RWPE1 (cell line): ENCODE measurements around the gene BNC2.

ENCODE experiments used
- CTCF ChIA-PET: fragments of 350-600 bp; sonication (Branson Sonifier 250); formaldehyde crosslinking; extraction: SDS; loops from one replicate; lab custom pipeline; 2021; lab: Yijun Ruan, JAX
- POLR2A ChIA-PET: fragments of 400-600 bp; formaldehyde crosslinking; extraction: SDS; loops from one replicate; lab custom pipeline; 2020; ENCODE audit warnings: antibody characterized with exemption; ENCODE audit not compliant: low non-redundant PET; lab: Yijun Ruan, JAX
- DNase-seq: peaks from one replicate; pipeline ENCODE4 v3.0.0; 2012; ENCODE audit warnings: low spot score
- H3K27ac ChIP-seq: fragments of 450-650 bp; 2 replicates; pipeline ENCODE4 v1.5.1; 2017
- TF ChIP-seq, protein P1 (sequence below): fragments of 450-650 bp; conservative IDR thresholded peaks from 2 replicates; pipeline ENCODE4 v1.5.1; 2017; ENCODE audit warnings: low read depth, mild to moderate bottlenecking

BNC2 gene

DNA sequence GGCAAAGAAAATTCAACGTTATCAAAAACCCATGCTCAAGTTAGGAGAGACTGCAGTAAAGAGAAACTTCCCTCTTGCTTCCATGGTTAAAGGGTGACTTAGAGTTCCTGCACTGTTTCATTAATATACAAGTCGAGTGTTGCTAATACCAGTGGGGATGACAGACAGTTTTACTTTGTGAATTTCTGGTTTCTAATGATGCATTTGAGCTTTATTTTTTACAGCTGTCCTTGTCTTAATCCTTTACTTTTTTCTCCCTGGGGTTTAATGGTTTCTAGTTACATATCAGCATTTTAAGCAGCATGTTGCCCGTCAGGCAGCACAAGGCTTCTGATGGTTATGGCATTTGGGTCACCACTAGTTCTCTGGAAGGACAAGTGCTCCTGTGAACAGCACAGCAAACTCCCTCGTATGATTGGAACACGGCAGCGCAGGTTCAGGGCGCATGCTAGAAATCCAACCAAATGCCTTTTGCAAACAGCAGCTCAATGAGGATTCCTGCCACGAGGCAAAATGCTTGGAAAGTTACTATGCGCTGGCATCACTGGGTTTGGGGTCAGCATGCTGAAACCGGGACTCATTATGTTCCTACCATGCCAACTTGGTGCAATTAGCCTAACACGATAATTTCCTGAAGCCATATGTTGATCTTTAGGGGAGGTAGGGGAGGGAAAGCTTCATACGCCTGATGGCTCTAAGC lies 463.8 kb downstream of the BNC2 start:
- no peak for DNase-seq
- no peak overlapping the region for H3K27ac ChIP-seq
- TF ChIP-seq, protein P1, sequence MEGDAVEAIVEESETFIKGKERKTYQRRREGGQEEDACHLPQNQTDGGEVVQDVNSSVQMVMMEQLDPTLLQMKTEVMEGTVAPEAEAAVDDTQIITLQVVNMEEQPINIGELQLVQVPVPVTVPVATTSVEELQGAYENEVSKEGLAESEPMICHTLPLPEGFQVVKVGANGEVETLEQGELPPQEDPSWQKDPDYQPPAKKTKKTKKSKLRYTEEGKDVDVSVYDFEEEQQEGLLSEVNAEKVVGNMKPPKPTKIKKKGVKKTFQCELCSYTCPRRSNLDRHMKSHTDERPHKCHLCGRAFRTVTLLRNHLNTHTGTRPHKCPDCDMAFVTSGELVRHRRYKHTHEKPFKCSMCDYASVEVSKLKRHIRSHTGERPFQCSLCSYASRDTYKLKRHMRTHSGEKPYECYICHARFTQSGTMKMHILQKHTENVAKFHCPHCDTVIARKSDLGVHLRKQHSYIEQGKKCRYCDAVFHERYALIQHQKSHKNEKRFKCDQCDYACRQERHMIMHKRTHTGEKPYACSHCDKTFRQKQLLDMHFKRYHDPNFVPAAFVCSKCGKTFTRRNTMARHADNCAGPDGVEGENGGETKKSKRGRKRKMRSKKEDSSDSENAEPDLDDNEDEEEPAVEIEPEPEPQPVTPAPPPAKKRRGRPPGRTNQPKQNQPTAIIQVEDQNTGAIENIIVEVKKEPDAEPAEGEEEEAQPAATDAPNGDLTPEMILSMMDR, result no peak
- ChIA-PET POLR2A (no interaction called here), CTCF (interaction anchor here (0.6 kb wide), 2 partner anchors 192 to 943 kb away, joined by 3 to 4 read pairs; no protein-coding TSS in a partner anchor)

DNA sequence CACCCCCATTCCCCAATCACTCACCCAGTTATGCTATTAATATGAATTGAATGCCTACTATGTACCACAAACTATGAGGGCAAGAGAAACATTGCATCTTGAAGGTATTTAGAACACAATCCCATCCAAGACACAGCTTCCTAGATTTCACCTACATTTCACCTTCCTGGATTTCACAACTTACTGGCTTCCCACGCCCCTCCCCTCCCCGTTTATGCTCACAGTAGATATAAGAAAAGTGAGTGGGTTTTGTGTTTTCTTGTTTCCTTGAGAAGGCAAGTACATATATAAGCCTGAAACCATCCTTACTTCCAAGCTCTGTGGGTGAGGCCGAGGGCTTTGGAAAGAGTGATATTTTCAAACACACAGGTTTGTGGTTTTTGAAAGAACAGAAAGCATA lies 465.0 kb downstream of the BNC2 start:
- TF ChIP-seq, protein P1, result no peak
- ChIA-PET POLR2A (no interaction called here), CTCF (no interaction called here)
- H3K27ac ChIP-seq, result no peak overlapping the region
- DNase-seq, result no peak

DNA sequence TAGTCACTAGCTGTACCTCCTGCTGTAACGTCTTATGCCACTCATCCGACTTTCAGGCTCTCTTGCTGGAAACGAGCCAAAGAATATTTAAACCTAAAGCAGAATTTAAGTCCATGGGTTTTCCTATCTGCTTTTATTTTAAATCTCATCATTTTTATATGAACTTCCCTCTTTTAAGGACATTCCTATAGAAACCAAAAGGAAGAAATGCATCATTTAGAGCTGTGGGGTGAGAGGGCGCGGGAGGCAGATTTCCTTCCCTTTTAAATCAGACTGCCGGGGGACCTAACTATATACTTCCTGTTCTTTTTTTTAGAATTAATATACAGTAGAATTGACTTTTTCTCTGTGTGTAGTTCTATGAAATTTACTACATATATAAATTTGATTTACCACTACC lies 468.8 kb downstream of the BNC2 start:
- DNase-seq, result no peak
- TF ChIP-seq, protein P1, result no peak
- CTCF ChIA-PET, result no interaction called here
- POLR2A ChIA-PET, result no interaction called here
- H3K27ac ChIP-seq, result no peak overlapping the region

DNA sequence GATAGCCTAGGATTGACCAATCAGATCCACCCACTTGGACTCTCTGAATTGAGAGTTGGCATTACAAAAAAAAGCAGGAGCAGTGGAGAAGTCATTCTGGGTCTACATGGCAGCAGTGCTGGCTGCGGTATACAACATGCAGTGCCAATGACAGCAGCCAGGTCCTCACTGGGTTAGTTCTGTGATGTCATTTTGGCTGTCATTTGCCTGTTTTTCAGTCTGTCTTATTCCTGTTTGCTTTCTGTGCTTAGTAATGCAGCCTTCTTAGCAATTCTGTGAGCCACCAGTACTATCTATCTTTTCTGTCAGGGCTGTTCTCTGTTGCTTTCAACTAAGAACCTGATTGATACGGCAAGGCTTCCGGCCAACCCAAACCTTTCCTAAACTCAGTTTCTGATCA lies 471.8 kb downstream of the BNC2 start:
- no peak overlapping the region for H3K27ac ChIP-seq
- ChIA-PET POLR2A (no interaction called here), CTCF (no interaction called here)
- DNase-seq, result no peak
- TF ChIP-seq, protein P1, result no peak

DNA sequence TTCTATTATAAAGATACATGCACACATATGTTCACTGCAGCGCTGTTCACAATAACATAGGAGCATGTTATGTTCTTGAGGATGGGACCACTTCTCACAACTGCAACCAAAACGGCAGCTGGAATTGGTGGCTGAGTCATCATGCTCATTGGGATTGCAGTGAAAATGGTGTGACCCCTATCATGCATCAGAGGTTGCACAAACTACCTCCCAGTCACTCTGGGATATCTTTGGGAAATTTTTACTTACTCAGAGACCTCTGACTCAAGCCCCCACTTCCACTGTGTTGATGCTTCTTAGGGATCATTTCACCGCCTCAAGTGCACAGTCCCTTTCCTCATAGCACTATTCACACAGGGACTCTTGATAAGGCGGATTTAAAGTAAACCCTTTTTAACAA lies 474.1 kb downstream of the BNC2 start:
- TF ChIP-seq, protein P1, result no peak
- ChIA-PET CTCF (no interaction called here), POLR2A (no interaction called here)
- no peak overlapping the region for H3K27ac ChIP-seq
- DNase-seq, result no peak

DNA sequence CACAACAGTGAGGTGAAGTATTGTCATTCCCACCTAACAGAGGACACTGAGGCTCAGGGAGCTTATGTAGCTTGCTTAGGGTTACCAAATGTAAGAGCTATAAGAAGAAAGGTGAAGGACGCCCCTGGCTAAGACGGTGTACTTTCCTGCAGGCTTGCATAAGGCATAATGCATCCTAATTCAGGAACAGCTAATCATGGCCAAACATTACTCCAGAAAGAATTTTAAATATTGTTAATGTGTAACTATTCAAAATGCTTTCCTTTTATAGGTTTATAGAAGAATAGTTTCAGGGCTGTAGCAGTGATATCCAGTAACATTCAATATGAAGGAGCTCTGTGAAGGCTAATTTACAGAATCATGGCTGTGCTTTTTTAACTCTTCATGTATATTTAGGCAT lies 479.1 kb downstream of the BNC2 start:
- DNase-seq, result no peak
- POLR2A ChIA-PET, result no interaction called here
- H3K27ac ChIP-seq, result no peak overlapping the region
- CTCF ChIA-PET, result interaction anchor here (0.9 kb wide), 1 partner anchor 96 kb away, joined by 3 read pairs; no protein-coding TSS in a partner anchor
- TF ChIP-seq, protein P1, result no peak
